H9 (cell line): Measurements from ENCODE around the gene INPP5A. TPM values are rescaled to one million over a fixed set of nuclear protein-coding genes. Genes with fewer than 3 reads are reported as not detected.

Experiments used
- DNase-seq: peaks from one replicate; pipeline ENCODE4 v3.0.0-alpha.2; 2017
- H2AFZ ChIP-seq: one replicate; pipeline ENCODE4 v1.6.1; 2013; ENCODE audit warnings: mild to moderate bottlenecking, low read length, control low read depth, moderate library complexity
- H2AK5ac ChIP-seq: 2 replicates; pipeline ENCODE4 v1.6.1; 2013; ENCODE audit warnings: low read length, control low read depth, mixed read lengths; ENCODE audit not compliant: insufficient read length
- H2BK120ac ChIP-seq: one replicate; pipeline ENCODE4 v1.6.1; 2013; ENCODE audit warnings: low read depth, mild to moderate bottlenecking, low read length, control low read depth, inconsistent platforms; ENCODE audit not compliant: poor library complexity, severe bottlenecking
- H2BK12ac ChIP-seq: 2 replicates; pipeline ENCODE4 v1.6.1; 2013; ENCODE audit warnings: low read length, control low read depth, mixed read lengths, low read depth; ENCODE audit not compliant: insufficient read length
- H2BK15ac ChIP-seq: 2 replicates; pipeline ENCODE4 v1.6.1; 2013; ENCODE audit warnings: low read depth, low read length, control low read depth
- H2BK20ac ChIP-seq: one replicate; pipeline ENCODE4 v1.6.1; 2013; ENCODE audit warnings: low read depth, mild to moderate bottlenecking, low read length, control low read depth, inconsistent platforms; ENCODE audit not compliant: poor library complexity, severe bottlenecking
- H2BK5ac ChIP-seq: 2 replicates; pipeline ENCODE4 v1.6.1; 2013; ENCODE audit warnings: low read length, control low read depth, mixed read lengths; ENCODE audit not compliant: insufficient read length
- H3K14ac ChIP-seq: 2 replicates; pipeline ENCODE4 v1.6.1; 2013; ENCODE audit warnings: low read length, control low read depth; ENCODE audit not compliant: insufficient read depth
- H3K18ac ChIP-seq: 2 replicates; pipeline ENCODE4 v1.6.1; 2013; ENCODE audit warnings: low read depth, mild to moderate bottlenecking, mixed read lengths, low read length, control low read depth; ENCODE audit not compliant: insufficient read length
- H3K23ac ChIP-seq: 2 replicates; pipeline ENCODE4 v1.6.1; 2013; ENCODE audit warnings: low read length, control low read depth, mixed read lengths, low read depth; ENCODE audit not compliant: insufficient read length
- H3K23me2 ChIP-seq: 2 replicates; pipeline ENCODE4 v1.6.1; 2013; ENCODE audit warnings: low read depth, mild to moderate bottlenecking, mixed read lengths, low read length, control low read depth; ENCODE audit not compliant: insufficient read length, poor library complexity, severe bottlenecking
- H3K27ac ChIP-seq: 2 replicates; pipeline ENCODE4 v1.5.1; 2013; ENCODE audit warnings: low read length, control low read depth, mixed read lengths, low read depth; ENCODE audit not compliant: insufficient read length
- H3K27me3 ChIP-seq: 2 replicates; pipeline ENCODE4 v1.6.1; 2013; ENCODE audit warnings: low read length, control low read depth, inconsistent platforms; ENCODE audit not compliant: insufficient read depth
- H3K4ac ChIP-seq: 2 replicates; pipeline ENCODE4 v1.6.1; 2013; ENCODE audit warnings: low read depth, mild to moderate bottlenecking, control low read depth, inconsistent platforms, low read length, moderate library complexity
- H3K4me1 ChIP-seq: 2 replicates; pipeline ENCODE4 v1.6.1; 2013; ENCODE audit warnings: low read length, control low read depth, inconsistent platforms; ENCODE audit not compliant: insufficient read depth
- H3K4me2 ChIP-seq: 2 replicates; pipeline ENCODE4 v1.6.1; 2013; ENCODE audit warnings: low read length, control low read depth, mixed read lengths; ENCODE audit not compliant: insufficient read length, insufficient read depth
- H3K56ac ChIP-seq: 2 replicates; pipeline ENCODE4 v1.6.1; 2013; ENCODE audit warnings: low read depth, mild to moderate bottlenecking, mixed read lengths, low read length, control low read depth; ENCODE audit not compliant: insufficient read length
- H3K79me1 ChIP-seq: 2 replicates; pipeline ENCODE4 v1.6.1; 2013; ENCODE audit warnings: low read depth, mild to moderate bottlenecking, moderate library complexity, low read length, control low read depth, inconsistent platforms; ENCODE audit not compliant: insufficient read depth, poor library complexity, severe bottlenecking
- H3K79me2 ChIP-seq: 2 replicates; pipeline ENCODE4 v1.6.1; 2013; ENCODE audit warnings: low read length, control low read depth, inconsistent platforms; ENCODE audit not compliant: insufficient read depth
- H3K9ac ChIP-seq: 2 replicates; pipeline ENCODE4 v1.6.1; 2013; ENCODE audit warnings: low read length, control low read depth, mixed read lengths; ENCODE audit not compliant: insufficient read length; ENCODE audit errors: extremely low read depth
- H3K9me3 ChIP-seq: one replicate; pipeline ENCODE4 v1.6.1; 2013; ENCODE audit warnings: low read depth, low read length, inconsistent platforms; ENCODE audit not compliant: control insufficient read depth
- H3T11ph ChIP-seq: one replicate; pipeline ENCODE4 v1.6.1; 2013; ENCODE audit warnings: mild to moderate bottlenecking, low read length, control low read depth, inconsistent platforms
- H4K20me1 ChIP-seq: one replicate; pipeline ENCODE4 v1.6.1; 2013; ENCODE audit not compliant: control insufficient read depth, insufficient read length, insufficient read depth
- H4K5ac ChIP-seq: 2 replicates; pipeline ENCODE4 v1.6.1; 2013; ENCODE audit warnings: low read depth, mild to moderate bottlenecking, mixed read lengths, low read length, control low read depth; ENCODE audit not compliant: insufficient read length
- H4K8ac ChIP-seq: replicated peaks from 2 replicates; pipeline ENCODE4 v1.6.1; 2013; ENCODE audit warnings: low read length, control low read depth, mixed read lengths, low read depth; ENCODE audit not compliant: insufficient read length
- H4K91ac ChIP-seq: 2 replicates; pipeline ENCODE4 v1.6.1; 2013; ENCODE audit warnings: low read depth, mild to moderate bottlenecking, moderate library complexity, mixed read lengths, low read length, control low read depth; ENCODE audit not compliant: insufficient read length
- H3K27ac Mint-ChIP-seq, 3 experiments: 2 replicates in 2 of 3; 3 replicates in 1 of 3; pipeline ENCODE4 v1.8.0; 2020 to 2021; ENCODE audit warnings: mixed read lengths in 3 of 3, mild to moderate bottlenecking in 1 of 3, moderate library complexity in 1 of 3
- H3K27me3 Mint-ChIP-seq: 2 replicates; pipeline ENCODE4 v1.8.0; 2021; ENCODE audit warnings: low read depth, mild to moderate bottlenecking, moderate library complexity, mixed read lengths
- H3K36me3 Mint-ChIP-seq, 3 experiments: 2 replicates in 2 of 3; 3 replicates in 1 of 3; pipeline ENCODE4 v1.8.0; 2020 to 2021; ENCODE audit warnings: low read depth in 3 of 3, mixed read lengths in 3 of 3; ENCODE audit not compliant: insufficient read depth in 1 of 3
- H3K4me1 Mint-ChIP-seq, 2 experiments: 2 replicates each; pipeline ENCODE4 v1.8.0; 2020; ENCODE audit warnings: mixed read lengths in 2 of 2
- H3K4me3 Mint-ChIP-seq, 2 experiments: 2 replicates in 1 of 2; 3 replicates in 1 of 2; pipeline ENCODE4 v1.8.0; 2020 to 2021; ENCODE audit warnings: mild to moderate bottlenecking in 2 of 2, mixed read lengths in 2 of 2, moderate library complexity in 1 of 2
- H3K9me3 Mint-ChIP-seq, 2 experiments: 2 replicates in 1 of 2; 3 replicates in 1 of 2; pipeline ENCODE4 v1.8.0; 2020; ENCODE audit warnings: mild to moderate bottlenecking in 2 of 2, mixed read lengths in 2 of 2, moderate library complexity in 1 of 2
- CTCF ChIP-seq: fragments of 200-600 bp; sonication (generic); conservative IDR thresholded peaks from 3 replicates; pipeline ENCODE4 v1.8.0; 2021; ENCODE audit warnings: antibody characterized with exemption, mild to moderate bottlenecking
- WGBS: extraction: QIAGEN DNeasy Blood & Tissue Kit; methylation state at CpG from one replicate; pipeline ENCODE4 v1.1.7; 2013; ENCODE audit warnings: missing lambda C conversion rate, low lambda C conversion rate, mixed read lengths; ENCODE audit not compliant: insufficient read length; ENCODE audit errors: extremely low coverage; 5-methylcytosine and 5-hydroxymethylcytosine counted together
- total RNA-seq: library from RNA; stranded (reverse); gene quantifications from 2 replicates; pipeline ENCODE4 v1.2.1, GENCODE V29; 2021

INPP5A gene
- total RNA-seq, 1 experiment from 2014 or later: 17.7 TPM

- H2BK120ac ChIP-seq: no peak overlapping the region
- no peak overlapping the region for H4K91ac ChIP-seq
- no peak for TF ChIP-seq CTCF
- Mint-ChIP-seq H3K27ac (no peak overlapping the region), H3K9me3 (peaks cover 0 to 6% of the 10 kb centered on the region in 2 experiments; a peak in 3 of 5 replicates), H3K36me3 (no peaks in the 10 kb centered on the region; a peak in 2 of 7 replicates), H3K4me3 (no peak overlapping the region), H3K4me1 (peaks cover 0 to 10% of the 10 kb centered on the region in 2 experiments; a peak in 2 of 4 replicates), H3K27me3 (peaks cover 4% of the 10 kb centered on the region)
- no peak overlapping the region for H2BK15ac ChIP-seq
- H3K56ac ChIP-seq: no peak overlapping the region
- no peak overlapping the region for H3K18ac ChIP-seq
- no peaks in the 10 kb centered on the region for H3K9me3 ChIP-seq
- H3K4me1 ChIP-seq: no peaks in the 10 kb centered on the region
- H3T11ph ChIP-seq: no peak overlapping the region
- no peak overlapping the region for H3K4ac ChIP-seq
- H3K79me1 ChIP-seq: no peaks in the 10 kb centered on the region
- no peak overlapping the region for H2BK12ac ChIP-seq
- no peak overlapping the region for H4K5ac ChIP-seq
- H4K8ac ChIP-seq: no peak overlapping the region
- no peak overlapping the region for H3K4me2 ChIP-seq
- H2AFZ ChIP-seq: no peak overlapping the region
- no peak overlapping the region for H3K23ac ChIP-seq
- no peaks in the 10 kb centered on the region for H3K27me3 ChIP-seq
- H3K23me2 ChIP-seq: no peaks in the 10 kb centered on the region
- no peaks in the 10 kb centered on the region for H4K20me1 ChIP-seq
- H3K79me2 ChIP-seq: no peaks in the 10 kb centered on the region
- H2BK20ac ChIP-seq: no peak overlapping the region
- H2AK5ac ChIP-seq: no peak overlapping the region
- H2BK5ac ChIP-seq: no peak overlapping the region
- no CpG with 5 or more reads among the region's 8 CpGs for WGBS
- H3K9ac ChIP-seq: no peak overlapping the region
- no peak overlapping the region for H3K14ac ChIP-seq
- no peak for DNase-seq
- no peak overlapping the region for H3K27ac ChIP-seq
Observed at GRCh38 chr10:132802048-132802447, 264.5 kb downstream of the INPP5A start.
